ENCODE results near the gene HDAC3.
A peak's percentile ranks its signal among the peaks of the same experiment; 100 is the strongest.
"Not testable (repeated sequence)": the region's sequence is repeated elsewhere in the genome, so short reads cannot be mapped to it uniquely, and the experiment has no call there.

Gene HDAC3

GRCh38 chr5:141633871-141634561 is 2.6 kb downstream of the HDAC3 start:
- no peak for DNase-seq

DNA sequence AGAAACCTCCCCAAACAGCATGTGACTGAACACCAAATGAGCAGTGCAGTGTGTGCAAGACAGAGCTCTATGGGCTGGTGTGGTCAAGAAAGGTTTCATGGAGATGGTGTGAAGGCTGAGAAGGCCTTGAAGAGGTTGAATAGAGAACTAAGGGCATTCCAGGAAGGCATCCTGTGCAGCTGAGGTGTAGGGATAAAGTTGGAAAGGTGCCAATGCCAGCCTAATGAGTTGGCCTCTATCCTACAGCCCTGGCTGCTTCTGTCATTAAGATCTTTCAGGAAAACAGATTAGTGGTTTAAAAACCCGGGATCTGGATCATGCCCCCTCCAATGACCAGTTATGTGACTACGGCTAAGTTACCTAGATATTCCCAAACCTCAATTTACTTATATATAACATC is 4.0 kb downstream of the HDAC3 start:
- DNase-seq = no peak

- no peak for DNase-seq
Measured at GRCh38 chr5:141630570-141631140, 6.0 kb downstream of the HDAC3 start.

- DNase-seq = no peak
Measured at GRCh38 chr5:141628175-141628788, 8.4 kb downstream of the HDAC3 start.

DNA sequence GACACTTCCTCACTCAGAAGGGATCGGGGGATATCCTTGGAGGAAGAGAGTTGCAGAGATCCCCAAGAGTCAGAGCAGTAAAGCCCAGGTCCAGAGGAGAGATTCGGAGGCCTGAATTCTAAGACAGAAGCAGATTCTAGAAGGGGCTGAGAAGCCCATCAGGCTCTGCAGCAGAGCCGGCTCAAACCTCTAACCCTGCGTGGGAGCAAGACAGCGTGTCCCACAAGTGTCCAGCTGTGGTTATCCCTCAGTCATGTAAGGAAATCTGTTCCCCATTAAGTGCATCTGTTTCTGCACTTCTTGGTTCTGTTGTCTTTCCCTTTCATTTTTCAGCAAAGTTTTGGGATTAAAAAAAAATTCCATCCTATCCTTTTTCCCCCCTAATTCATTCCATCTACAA is 13.0 kb downstream of the HDAC3 start:
- DNase-seq = no peak

GRCh38 chr5:141623186-141623585 is 13.5 kb downstream of the HDAC3 start:
- no peak for DNase-seq

DNA sequence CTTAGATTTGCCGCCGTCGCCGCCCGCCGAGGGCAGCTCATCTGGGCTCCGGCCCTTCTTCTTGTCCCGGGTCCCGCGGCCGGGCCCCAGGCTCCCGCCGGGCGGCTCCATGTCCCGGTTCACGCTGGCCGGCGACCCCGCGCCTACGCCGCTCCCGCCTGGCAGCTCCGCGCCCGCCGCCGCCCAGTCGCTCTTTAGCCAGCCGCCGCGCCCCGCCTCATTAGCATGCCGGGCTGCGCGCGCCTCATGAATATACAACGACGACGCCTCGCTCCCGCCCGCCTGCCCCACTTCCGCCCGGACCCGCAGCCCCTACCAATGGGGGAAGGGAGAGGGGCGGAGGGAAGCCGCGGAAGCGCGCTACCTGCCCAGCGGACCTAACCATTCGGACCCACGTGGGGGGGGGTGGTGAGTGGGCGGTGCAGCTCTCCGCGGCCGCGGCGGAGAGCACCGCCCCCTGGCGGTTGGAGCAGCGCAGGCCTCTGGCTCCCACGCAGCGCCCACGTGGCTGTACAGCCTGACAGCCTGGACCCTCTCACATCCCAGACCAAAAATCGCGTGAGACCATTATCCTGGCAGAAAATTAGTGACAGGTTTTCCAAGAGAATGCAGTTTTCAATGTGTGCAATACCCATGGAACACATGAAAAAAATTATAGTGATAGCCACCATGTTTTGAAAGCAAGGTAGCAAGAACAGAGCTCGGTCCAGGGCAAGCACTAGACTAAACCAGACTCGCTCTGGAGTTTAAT is 17.7 kb downstream of the HDAC3 start, which contains the start of gene DIAPH1:
TSS of gene DIAPH1 (minus strand) at position 197 of the 751 bp plus-strand sequence. CDS start at position 111, 86 bp downstream.
- peak; percentile 97 for DNase-seq

DNA sequence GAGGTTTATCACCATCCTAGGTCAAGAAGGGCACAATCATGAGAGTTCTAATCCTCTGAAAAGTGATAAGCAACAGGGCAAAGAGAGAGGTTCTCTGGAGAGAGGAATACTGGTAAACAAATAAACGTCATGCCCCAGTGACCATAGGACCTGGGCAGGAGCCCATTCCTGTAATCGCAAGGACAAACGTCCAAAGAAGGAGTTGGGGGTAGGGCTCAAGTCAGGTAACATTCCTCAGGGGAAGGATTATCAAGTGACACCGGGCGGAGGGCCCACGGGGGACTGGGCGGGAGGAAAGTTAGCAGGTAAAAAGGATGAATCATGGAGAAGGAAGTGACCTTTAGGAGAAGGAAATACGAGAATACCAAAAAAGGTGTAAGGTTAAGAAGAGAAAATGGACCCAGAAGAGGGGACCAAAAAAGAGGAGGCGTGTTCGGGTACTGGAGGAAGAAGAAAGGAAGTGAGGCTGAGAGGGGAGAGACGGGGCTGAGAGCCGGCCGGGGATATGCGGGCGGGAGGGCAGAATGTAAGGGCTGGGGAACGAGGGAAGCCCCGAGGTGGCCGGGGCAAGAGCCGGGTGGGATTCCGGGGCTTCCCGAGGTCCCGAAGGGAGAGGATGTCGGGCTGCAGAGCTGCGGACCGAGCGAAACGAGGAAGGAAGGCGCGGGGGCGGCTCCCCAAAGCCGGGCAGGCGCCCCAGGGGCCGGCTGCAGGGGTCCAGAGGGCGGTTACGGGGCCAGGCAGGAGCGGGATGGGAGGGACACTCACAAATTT is 18.4 kb downstream of the HDAC3 start:
- DNase-seq = peak; percentile 54

DNA sequence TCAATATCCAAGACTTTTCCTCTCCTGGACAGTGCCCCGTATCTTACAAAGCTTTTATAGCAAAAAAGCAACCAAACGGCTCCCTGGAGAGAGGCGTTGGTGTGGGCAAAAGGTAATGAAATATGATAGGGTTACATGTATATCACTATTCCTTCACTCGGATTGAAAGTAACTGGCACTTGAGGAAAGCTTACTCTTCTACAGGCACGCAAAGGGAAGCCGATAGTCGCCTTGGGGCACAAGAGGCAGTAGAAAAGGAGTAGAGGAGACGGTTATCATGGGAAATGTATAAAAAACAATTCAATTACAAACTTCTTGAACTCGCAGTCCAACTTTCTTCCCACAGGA is 19.0 kb downstream of the HDAC3 start:
- DNase-seq = no peak

- no peak for DNase-seq
Measured at GRCh38 chr5:141617128-141617527, 19.5 kb downstream of the HDAC3 start.

DNA sequence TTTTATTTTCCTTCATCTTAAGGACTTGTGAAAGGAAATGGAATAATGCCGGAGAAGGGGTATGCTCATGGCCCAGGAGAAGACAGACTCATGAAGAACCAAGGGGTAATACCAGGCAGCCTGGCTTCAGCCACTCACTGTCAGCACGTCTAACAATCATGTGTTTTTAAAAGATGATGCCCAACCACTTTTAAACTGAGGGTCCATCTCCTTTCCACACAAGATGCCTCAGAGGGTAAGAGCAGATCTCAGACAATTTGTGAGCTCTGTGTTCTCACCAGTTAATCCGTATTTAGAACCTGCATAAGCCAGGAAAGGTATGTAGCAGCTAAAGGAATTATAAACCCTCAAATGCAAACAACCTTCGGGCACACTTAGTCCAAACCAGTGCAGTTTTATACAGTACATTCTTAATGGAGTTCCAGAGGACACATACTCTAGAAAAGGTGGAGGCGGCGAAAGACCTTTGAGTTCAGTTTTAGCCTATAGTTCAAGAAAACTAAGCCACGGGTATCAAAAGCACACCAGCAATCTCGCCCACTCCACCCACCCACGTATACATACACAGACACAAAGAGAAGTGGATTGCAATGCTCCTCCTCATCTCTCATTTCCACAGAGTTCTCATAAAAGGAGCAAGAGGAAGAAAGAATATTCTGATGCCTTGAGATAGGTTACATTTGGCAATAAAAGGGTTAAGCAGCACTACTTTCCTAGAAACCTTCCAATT is 20.5 kb downstream of the HDAC3 start:
- DNase-seq = no peak

DNA sequence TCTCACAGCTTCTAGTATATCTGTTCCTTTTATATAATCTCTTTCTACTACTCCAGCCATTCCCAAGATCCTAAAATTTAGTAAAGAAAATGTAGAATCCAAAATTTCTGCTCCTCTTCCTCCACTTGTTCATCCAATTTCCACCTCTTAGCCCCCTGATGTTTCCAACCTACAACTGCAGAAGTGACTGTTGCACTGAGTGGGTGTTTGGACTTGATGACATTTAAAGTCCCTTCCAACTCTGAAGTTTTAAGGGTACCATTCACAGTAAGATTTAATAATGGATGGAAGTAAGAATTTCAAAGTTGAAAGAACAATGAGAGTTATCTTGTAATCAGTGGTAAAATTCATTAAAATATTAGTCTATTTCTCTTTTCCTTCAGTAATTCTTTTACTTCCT is 23.3 kb downstream of the HDAC3 start:
- DNase-seq = no peak

GRCh38 chr5:141611289-141611688 is 25.4 kb downstream of the HDAC3 start:
- no peak for DNase-seq

DNA sequence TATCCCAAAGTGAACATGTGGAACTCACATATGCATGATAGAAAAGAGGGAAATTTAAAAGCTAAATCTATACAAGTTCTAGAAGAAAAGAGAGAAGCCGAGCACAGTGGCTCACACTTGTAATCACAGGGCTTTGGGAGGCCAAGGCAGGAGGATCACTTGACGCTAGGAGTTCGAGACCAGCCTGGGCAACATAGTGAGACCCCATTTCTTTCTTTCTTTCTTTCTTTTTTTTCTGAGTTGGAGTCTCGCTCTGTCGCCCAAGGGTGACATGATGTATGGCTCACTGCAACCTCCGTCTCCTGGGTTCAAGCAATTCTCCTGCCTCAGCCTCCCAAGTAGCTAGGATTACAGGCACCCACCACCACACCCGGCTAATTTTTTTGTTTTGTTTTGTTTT is 26.7 kb downstream of the HDAC3 start:
- DNase-seq = not testable (repeated sequence)

DNA sequence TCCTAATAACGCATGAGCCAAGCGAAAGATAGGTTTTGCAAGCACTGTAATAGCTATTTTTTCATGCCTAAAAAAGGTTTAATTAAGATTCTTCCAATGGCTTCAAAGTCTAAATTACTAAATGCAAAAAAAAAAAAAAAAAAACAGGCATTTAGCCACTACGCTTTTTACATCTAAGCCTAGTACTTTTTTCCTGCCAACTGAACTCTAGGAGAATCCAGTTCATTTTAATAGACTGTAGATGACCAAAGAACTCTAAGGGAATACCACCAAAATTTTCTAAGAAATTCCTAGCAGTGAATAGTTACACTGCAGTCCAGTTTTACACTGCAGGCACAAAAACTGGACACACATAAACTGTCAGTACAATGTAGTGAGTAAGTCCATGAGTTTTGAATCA is 27.6 kb downstream of the HDAC3 start:
- DNase-seq = no peak

DNA sequence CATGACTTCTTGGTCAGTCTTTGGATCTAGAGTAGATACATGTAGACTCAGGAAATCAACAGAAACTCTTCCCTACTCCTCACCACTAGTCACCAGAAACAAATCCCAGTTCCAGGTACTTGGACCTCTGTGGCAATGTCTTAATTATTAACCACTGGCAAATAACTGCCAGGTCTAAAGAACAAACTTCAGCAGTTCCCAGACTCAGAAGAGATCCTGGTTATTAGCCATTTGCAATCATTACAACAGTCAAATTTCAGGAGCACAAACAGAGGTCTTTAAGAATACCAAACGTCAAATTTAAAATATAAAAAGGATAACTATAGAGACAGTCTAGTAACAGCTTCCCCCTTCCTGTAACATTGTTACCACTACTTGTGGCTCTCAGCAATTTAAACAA is 28.1 kb downstream of the HDAC3 start:
- DNase-seq = no peak

- DNase-seq = no peak
Measured at GRCh38 chr5:141608046-141608445, 28.6 kb downstream of the HDAC3 start.

- DNase-seq = peak; percentile 88
Measured at GRCh38 chr5:141605523-141606277, 30.9 kb downstream of the HDAC3 start.

DNA sequence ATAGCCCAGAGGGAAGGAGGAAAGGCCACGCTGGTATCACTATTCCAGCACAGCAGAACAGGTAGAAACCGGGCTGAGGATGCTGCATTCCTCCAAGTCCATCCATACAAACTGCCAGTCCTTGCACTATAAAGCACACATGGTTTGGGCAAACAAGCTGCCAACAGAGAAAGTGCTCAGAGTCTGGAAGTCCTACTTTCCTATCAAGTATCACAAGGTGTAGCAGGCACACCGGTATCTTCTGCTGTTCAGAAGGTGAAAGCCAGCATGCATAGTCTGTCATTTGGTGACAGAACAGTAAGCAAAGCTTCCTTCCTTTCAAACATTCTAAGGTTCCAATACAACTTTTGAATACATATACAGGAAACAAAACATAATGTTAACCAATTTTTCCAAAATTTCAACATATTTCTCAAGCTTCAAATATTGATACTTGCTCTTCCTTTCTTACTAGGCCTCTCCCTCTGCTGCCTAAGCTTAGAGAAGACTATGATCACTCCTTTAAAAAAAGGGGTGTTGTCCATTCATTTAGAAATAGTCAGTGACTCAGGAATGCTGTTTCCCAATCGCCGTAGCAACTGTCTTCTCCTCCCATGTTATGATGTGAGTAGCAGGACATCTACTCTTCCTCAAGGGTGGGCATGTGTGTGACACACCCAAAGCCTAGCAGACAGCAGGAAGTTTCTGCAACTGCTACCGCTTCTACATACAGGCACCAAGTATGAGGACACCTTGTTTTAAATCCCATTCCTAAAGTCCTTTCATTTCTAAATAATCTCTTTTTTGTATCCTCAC is 32.5 kb downstream of the HDAC3 start:
- peak; percentile 15 for DNase-seq

DNA sequence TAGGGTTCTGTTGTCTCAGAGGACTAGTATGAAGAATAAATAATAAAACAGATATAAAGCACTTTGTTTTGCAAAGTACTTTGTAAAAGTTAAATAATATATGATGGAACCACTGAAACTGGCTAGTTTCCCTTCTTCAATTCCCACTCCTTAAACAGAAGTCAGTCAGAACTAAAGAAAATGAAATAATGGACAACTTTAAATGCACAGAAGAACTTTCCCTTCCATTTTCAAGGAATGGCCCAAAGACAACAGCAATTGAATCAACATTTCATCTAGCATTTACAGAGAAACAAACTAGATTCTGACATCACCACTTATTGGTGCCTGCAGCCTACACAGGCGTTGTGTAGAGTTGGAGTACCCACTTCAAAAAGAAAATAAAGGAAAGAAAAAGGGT is 34.0 kb downstream of the HDAC3 start:
- DNase-seq = no peak

Measured in central memory CD4-positive, alpha-beta T cell (primary cell).